GM19239 (cell line): ENCODE measurements around the gene DDX52.
"Not testable (repeated sequence)": the region's sequence is repeated elsewhere in the genome, so short reads cannot be mapped to it uniquely, and the experiment has no call there.

Source experiments
- DNase-seq: peaks from one replicate; pipeline ENCODE4 v3.0.0; 2011; ENCODE audit warnings: low spot score; ENCODE audit not compliant: insufficient read length
- FAIRE-seq: peaks from 2 replicates; lab custom pipeline; 2011; peaks lifted over from hg19 to GRCh38; lab: Jason Lieb, UNC

DDX52 gene

GRCh38 chr17:37659925-37660324 lies 16.7 kb upstream of the DDX52 start:
- FAIRE-seq (no peak), DNase-seq (no peak)

- FAIRE-seq (no peak), DNase-seq (no peak)
Measured at GRCh38 chr17:37657202-37657601, 14.0 kb upstream of the DDX52 start.

- FAIRE-seq = no peak
Measured at GRCh38 chr17:37651849-37652248, 8.6 kb upstream of the DDX52 start.

DNA sequence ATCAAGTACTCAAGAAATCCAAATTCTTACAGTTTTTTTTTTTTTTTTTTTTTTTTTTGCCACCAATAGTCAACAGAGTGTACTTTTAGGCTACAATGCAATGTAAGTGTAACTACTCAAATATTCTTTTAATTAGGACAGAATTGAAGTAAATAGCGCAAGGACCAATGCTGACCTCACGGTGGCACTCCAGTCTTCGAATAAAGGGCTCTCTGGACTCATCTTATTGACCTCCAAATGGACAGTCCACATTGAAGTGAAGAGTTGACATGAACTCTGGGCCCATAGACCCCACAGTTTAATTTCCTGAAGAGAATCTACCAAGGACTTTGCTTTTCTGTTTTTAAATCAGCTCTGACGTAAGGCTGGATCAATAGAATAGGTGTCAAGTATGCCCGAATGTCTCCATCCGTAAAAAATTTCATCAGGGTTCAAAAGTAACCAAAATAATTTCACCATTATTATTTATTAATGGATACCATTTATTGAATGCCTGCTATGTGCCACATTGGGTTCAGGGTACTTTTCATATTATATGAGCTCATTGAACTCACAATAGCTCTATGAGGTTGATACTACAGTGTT lies 7.3 kb upstream of the DDX52 start:
- no peak for DNase-seq
- FAIRE-seq = no peak

More at GRCh38 chr17:37651849-37652248, 8.6 kb upstream of the DDX52 start:
- DNase-seq = no peak

DNA sequence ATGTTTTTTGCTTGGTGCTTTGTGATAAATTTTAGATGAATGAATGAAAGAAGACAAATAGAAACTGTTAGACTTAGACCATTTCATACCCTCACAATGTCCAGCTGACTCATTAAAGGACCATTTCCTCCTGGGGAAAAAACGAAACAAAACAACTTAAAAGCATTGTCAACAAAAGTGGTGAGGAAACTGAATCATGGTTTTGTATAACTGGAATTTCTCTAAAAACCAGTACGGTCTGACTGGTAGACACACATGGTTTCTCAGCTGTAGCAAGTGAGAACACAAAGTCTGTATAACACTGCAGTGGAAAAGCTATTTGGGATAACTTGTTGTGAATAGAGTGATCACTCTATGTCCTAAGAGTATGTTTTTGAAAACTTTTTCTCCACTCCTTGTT lies 5.3 kb upstream of the DDX52 start:
- FAIRE-seq (no peak), DNase-seq (no peak)

DNA sequence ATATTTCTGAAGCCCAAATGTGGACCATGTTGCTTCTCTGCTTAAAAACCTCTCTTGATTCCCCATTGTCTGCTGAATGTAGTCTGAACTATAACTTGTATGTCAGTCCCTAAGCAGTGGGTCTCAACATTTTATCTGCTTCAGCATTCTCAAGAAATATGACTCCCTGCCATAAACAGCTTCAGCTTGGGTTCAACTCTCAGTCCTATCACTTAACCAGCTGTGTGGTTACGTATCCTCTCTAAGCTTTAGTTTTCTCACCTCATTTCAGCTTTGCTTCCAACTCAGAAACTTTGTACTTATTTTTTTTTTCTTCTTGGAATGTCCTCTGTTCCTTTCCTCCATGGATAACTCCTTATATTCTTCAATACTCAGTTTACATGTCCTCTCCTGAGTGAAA lies 4.6 kb upstream of the DDX52 start:
- DNase-seq (no peak), FAIRE-seq (no peak)

- DNase-seq = no peak
- no peak for FAIRE-seq
Measured at GRCh38 chr17:37643869-37644268, 623 bp upstream of the DDX52 start.

DNA sequence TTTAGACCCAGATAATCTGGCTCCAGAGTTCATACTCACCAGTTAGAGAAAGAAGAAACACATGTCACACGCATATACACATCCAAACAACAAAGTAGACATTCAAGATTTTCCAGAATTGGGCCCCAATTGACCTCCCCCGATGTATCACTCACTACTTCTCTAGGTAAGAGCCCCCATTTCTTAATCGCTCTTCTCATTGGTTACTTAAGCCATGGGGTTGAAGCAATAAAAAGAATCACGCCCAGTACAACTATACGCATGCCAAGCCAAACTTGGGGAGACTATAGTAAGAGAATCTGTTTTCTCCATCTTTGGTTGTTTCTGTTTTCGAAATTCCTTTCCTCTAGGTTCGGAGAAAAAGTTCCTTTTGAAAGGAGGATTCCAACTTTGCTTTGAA lies 565 bp downstream of the DDX52 start:
- no peak for DNase-seq
- FAIRE-seq = no peak

- DNase-seq (no peak), FAIRE-seq (no peak)
Measured at GRCh38 chr17:37640015-37640414, 3.2 kb downstream of the DDX52 start.

GRCh38 chr17:37637956-37638355 lies 5.3 kb downstream of the DDX52 start:
- DNase-seq (no peak), FAIRE-seq (no peak)

DNA sequence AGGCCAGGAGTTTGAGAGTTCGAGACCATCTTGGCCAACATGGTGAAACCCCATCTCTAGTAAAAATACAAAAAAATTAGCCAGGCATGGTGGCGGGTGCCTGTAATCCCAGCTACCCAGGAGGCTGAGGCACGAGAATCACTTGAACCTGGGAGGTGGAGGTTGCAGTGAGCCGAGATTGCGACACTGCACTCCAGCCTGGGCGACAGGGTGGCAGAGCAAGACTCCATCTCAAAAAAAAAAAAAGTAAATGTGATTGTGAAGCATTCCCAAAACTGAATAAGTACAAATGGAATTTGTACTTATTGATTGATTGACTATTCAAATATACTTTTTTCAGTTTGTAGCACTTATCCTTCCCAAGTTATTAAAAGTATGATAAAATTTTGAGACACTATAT lies 26.8 kb downstream of the DDX52 start:
- DNase-seq, FAIRE-seq: not testable (repeated sequence)

DNA sequence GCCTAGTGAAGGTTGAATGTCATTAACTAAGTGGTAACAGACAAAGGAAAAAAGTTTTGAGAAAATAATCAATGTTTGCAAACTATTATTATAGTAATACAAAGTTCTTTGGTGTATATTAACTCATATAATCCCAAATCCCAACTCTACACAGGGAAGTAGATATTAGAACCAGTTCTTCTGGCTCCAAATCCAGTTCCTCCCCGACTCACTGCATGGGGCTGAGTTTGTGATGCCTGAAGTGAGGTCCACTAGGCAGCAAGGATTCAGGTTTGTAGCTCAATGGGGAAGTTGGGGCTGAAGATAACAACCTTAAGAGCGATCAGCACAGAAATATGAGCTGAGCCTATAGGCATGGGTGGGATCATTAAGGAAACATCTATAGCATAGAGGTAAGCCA lies 28.4 kb downstream of the DDX52 start:
- DNase-seq (no peak), FAIRE-seq (no peak)

GRCh38 chr17:37614391-37614790 lies 28.9 kb downstream of the DDX52 start:
- DNase-seq = no peak
- no peak for FAIRE-seq

DNA sequence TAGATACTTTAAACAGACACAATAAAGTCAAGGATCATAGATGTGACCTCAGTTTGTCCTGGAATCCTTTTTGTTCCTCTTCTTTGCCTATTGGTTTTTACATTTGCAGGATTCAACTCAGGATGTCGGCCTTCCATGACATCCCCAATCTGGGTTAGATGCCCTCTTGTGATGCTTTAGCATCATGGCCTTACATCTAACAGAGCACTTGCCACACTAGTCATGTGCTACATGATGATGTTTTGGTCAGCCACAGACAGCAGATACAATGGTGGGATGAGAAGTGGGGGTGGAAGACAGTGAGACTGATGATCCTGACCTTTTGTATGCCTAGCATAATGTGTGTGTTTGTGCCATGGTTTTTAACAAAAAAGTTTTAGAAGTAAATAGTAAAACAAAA lies 32.3 kb downstream of the DDX52 start:
- DNase-seq = no peak

DNA sequence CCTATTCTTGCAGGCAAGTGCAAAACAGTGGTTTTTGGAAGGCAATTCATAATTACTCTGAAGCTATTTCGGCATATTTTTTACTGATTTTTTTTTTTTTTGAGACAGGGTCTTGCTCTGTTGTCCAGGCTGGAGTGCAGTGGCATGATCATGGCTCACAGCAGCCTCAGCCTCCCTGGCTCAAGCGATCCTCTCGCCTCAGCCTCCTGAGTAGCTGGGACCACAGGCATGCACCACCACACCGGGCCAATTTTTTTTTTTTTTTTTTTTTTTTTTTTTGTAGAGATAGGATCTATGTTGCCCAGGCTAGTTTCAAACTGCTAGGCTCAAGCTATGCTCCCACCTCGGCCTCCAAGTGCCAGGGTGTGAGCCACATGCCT lies 33.2 kb downstream of the DDX52 start:
- FAIRE-seq, DNase-seq: not testable (repeated sequence)

More for the DNA sequence above, 32.3 kb downstream of the DDX52 start:
- FAIRE-seq = no peak

DNA sequence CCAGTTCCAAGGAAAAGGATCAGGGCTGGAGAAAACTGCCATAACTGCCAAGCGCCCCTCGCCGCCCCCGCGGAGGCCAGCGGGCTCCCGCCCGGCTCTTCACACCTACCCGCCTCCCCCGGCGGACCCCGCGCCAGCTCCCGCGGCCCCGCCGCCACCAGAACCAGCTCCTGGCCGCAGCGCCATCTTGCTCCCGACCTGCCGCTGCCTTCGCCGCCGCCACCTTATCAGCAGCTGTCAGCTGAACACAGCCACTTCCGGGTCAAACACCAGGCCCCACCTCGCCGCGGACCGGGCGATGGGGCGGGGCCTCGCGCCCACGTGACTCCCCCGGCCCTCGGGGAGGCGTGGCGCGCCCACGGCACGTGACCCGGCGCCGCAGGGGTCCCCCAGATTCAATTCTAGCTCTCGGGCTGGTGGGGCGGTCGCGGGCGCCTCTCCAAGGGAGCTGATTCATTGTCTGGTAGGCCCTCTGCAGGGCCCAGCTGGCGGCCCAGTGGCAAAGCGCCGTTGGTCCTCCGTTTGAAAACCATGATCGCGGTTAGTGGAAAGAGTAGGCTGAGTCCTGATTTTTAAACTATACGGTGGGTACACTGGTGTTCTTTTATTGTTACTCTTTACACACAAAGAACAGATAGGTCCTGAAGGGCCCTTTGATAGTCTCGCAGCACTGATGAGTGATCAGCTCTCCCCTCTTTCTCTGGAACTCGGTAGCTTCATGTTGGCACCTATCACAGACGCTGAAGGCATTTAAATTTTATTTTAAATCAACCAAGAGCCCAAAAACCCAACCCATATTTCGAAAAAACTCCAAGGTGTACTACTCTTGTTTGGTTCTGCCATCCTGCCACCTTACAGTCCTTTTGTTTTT lies 33.8 kb downstream of the DDX52 start, which contains the start of gene SYNRG:
Gene SYNRG, minus strand, starts transcription at position 249 of the 871 bp plus-strand sequence. Its CDS starts 63 bp downstream, at position 186.
- DNase-seq (peak; percentile 94), FAIRE-seq (no peak)

DNA sequence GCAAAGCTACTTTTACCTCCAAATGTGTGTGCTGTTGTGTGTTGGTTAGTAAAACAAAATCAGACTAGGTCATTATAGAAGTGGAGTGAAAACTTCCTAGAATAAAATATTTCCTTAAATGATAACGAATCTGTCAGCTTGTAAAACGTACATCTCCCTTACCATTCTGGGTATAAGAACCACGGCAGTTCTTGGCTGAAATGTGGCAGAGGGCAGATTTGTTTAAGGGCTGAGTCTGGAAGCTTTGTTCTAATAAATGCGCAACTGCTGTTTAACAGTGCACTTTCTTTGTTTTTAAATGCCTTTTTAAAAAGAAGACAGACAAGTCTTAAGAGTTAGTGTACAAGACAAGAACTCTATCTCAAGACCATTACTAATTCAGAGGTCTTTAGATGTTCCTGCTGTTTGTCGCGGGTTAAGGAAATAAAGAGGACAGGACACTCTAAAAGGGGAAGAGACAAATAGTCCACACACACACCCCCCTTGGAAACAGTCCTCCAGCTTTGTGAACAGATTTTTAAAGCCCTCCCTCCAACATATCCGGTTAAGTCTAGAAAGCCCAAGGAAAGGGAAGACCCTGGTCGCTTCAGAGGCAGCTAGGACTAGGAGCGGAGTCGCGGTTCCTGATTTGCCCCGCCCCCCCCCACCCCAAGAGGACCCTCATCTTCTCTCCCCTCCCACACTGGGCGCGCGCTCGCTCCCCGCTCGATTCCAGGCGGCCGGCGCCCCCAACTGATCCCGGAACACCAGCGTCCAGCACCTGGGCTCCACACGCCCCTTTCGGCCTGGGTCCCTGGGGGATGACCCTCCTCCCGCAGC lies 34.7 kb downstream of the DDX52 start:
- no peak for DNase-seq
- no peak for FAIRE-seq

GRCh38 chr17:37607637-37608331 lies 35.5 kb downstream of the DDX52 start:
- no peak for FAIRE-seq
- peak; percentile 9 for DNase-seq

- no peak for FAIRE-seq
- DNase-seq = no peak
Measured at GRCh38 chr17:37605813-37606505, 37.3 kb downstream of the DDX52 start.

DNA sequence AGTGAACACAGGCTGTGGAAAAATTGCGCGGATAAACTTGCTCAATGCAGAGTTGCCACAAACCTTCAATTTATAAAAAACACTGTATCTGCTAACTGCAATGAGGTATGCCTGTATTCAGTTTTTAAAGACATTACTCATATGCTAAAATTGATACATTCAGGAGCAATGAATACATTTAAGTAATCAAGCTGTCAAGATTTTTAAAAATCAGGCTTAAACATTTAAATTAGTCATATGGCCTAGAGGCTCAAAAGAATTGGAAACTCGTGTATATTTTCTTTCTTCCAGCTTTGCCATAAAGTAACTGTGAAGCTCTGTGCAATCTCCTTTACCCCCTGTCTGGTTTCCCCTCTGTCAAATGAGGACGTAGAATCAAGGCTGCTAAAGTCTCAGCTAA lies 38.2 kb downstream of the DDX52 start:
- DNase-seq = no peak
- no peak for FAIRE-seq
